NCI-H460 (cell line): ENCODE data around the gene SHB. TPM values are rescaled to one million over a fixed set of nuclear protein-coding genes. Genes with fewer than 3 reads are reported as not detected.
A peak's percentile ranks its signal among the peaks of the same experiment; 100 is the strongest.

ENCODE experiments used
- DNase-seq: peaks from one replicate; pipeline ENCODE4 v3.0.0-alpha.2; 2016; ENCODE audit warnings: low read depth; ENCODE audit errors: extremely low read depth
- total RNA-seq: library from RNA; depleted of rRNA; stranded (reverse); fragments of >200 nt; shearing (Covaris generic); gene quantifications from 2 replicates; pipeline ENCODE4 v1.2.3, GENCODE V29; 2014

Gene SHB
- total RNA-seq, 1 experiment from 2014 or later, result 12.5 TPM

- DNase-seq, result no peak
These were observed 145.1 kb downstream of the SHB start for GRCh38 chr9:37923796-37924427.

GRCh38 chr9:37923118-37923795 lies 145.8 kb downstream of the SHB start:
- DNase-seq, result no peak

GRCh38 chr9:37922363-37923117 lies 146.5 kb downstream of the SHB start:
- DNase-seq, result no peak

- DNase-seq, result no peak
These were observed 147.3 kb downstream of the SHB start for GRCh38 chr9:37921546-37922300.

GRCh38 chr9:37921168-37921510 lies 147.9 kb downstream of the SHB start:
- no peak for DNase-seq

- no peak for DNase-seq
These were observed 148.4 kb downstream of the SHB start for GRCh38 chr9:37920471-37921167.

- no peak for DNase-seq
These were observed 149.1 kb downstream of the SHB start for GRCh38 chr9:37919956-37920335.

- DNase-seq, result no peak
These were observed 149.6 kb downstream of the SHB start for GRCh38 chr9:37919246-37919955.

- DNase-seq, result no peak
These were observed 150.3 kb downstream of the SHB start for GRCh38 chr9:37918665-37919170.

- DNase-seq, result no peak
These were observed 151.0 kb downstream of the SHB start for GRCh38 chr9:37917801-37918664.

- DNase-seq, result no peak
These were observed 151.7 kb downstream of the SHB start for GRCh38 chr9:37917313-37917731.

- DNase-seq, result no peak
These were observed 152.3 kb downstream of the SHB start for GRCh38 chr9:37916471-37917312.

GRCh38 chr9:37915911-37916470 lies 153.0 kb downstream of the SHB start:
- no peak for DNase-seq

GRCh38 chr9:37914701-37915358 lies 154.2 kb downstream of the SHB start:
- no peak for DNase-seq

- DNase-seq, result no peak
These were observed 154.9 kb downstream of the SHB start for GRCh38 chr9:37914154-37914551.

- DNase-seq, result peak; percentile 62
These were observed 155.4 kb downstream of the SHB start for GRCh38 chr9:37913480-37914153.
